Small intestine (tissue), 7 donors: ENCODE results near the gene FOXK1. TPM values are rescaled to one million over a fixed set of nuclear protein-coding genes. Genes with fewer than 3 reads are reported as not detected.
A peak's percentile ranks its signal among the peaks of the same experiment; 100 is the strongest.

ENCODE experiments used
- DNase-seq, 2 donors: peaks; one replicate each; pipeline versions ENCODE4 v3.0.0 to v3.0.0-alpha.2; 2013
- FAIRE-seq: peaks from 2 replicates; lab custom pipeline; 2012; peaks lifted over from hg19 to GRCh38; lab: Jason Lieb, UNC
- H3K27ac ChIP-seq, 3 donors: one replicate each; pipeline ENCODE4 v1.5.1; 2013; ENCODE audit warnings: low read length in 2 of 3, mild to moderate bottlenecking in 2 of 3, control low read depth in 1 of 3, inconsistent platforms in 1 of 3, low read depth in 1 of 3, moderate library complexity in 1 of 3
- H3K27me3 ChIP-seq, 3 donors: one replicate each; pipeline ENCODE4 v1.6.1; 2013; ENCODE audit warnings: low read length in 3 of 3, inconsistent platforms in 1 of 3; ENCODE audit not compliant: control insufficient read depth in 3 of 3, insufficient read depth in 3 of 3
- H3K36me3 ChIP-seq, 3 donors: one replicate each; pipeline ENCODE4 v1.6.1; 2013; ENCODE audit warnings: low read length in 3 of 3, inconsistent platforms in 1 of 3, low read depth in 1 of 3, mild to moderate bottlenecking in 1 of 3, moderate library complexity in 1 of 3; ENCODE audit not compliant: control insufficient read depth in 3 of 3, insufficient read depth in 2 of 3
- H3K4me1 ChIP-seq, 3 donors: one replicate each; pipeline ENCODE4 v1.6.1; 2013; ENCODE audit warnings: low read length in 2 of 3, inconsistent platforms in 1 of 3, low read depth in 1 of 3, mild to moderate bottlenecking in 1 of 3, moderate library complexity in 1 of 3; ENCODE audit not compliant: control insufficient read depth in 3 of 3, insufficient read depth in 2 of 3
- H3K4me3 ChIP-seq, 3 donors: one replicate each; pipeline ENCODE4 v1.5.1; 2013; ENCODE audit warnings: low read length in 3 of 3, control low read depth in 1 of 3, inconsistent platforms in 1 of 3, low read depth in 1 of 3, mild to moderate bottlenecking in 1 of 3, moderate library complexity in 1 of 3
- H3K9me3 ChIP-seq, 2 donors: one replicate each; pipeline ENCODE4 v1.6.1; 2013; ENCODE audit warnings: low read depth in 1 of 2, low read length in 1 of 2; ENCODE audit not compliant: control insufficient read depth in 2 of 2, insufficient read depth in 1 of 2
- WGBS, 3 donors: extraction: QIAGEN DNeasy Blood & Tissue Kit; methylation state at CpG; one replicate each; pipeline ENCODE4 v1.1.7; 2013; 5-methylcytosine and 5-hydroxymethylcytosine counted together
- polyA plus RNA-seq, 4 donors: library from polyadenylated mRNA; stranded (reverse) in 3 of 4; unstranded in 1 of 4; fragments of 200-250 nt in 3 of 4; fragments of 120-200 nt in 1 of 4; gene quantifications; one replicate each; pipeline versions ENCODE4 v1.2.1 to v1.2.3, GENCODE V29; 2013
- donor health status: healthy with polysubstance abuse.
- donor health status: control.
- donor health status: control.
- donor health status: Bipolar disorder and iron deficiency.
- donor health status: healthy.

The FOXK1 gene
- polyA plus RNA-seq, 4 donors: 1.4 to 12.5 (median 6.2) TPM

GRCh38 chr7:4749798-4750197 is 67.7 kb downstream of the FOXK1 start:
- H3K36me3 ChIP-seq: peaks cover 0 to 73% (median 3%) of the 10 kb centered on the region in 3 donors
- no peak for DNase-seq
- no peaks in the 10 kb centered on the region for H3K27me3 ChIP-seq
- 85 to 94% (median 93%) methylated on average over 12 to 15 of the region's 15 CpGs for WGBS, 3 donors
- H3K9me3 ChIP-seq: no peaks in the 10 kb centered on the region
- no peak overlapping the region for H3K27ac ChIP-seq
- H3K4me1 ChIP-seq: peaks cover 0 to 33% (median 4%) of the 10 kb centered on the region in 3 donors
- FAIRE-seq: no peak
- H3K4me3 ChIP-seq: no peak overlapping the region

- DNase-seq: no peak
- Histone ChIP-seq H3K4me1 (peaks cover 0 to 21% (median 4%) of the 10 kb centered on the region in 3 donors), H3K4me3 (no peak overlapping the region), H3K36me3 (peaks cover 4 to 85% (median 5%) of the 10 kb centered on the region in 3 donors), H3K9me3 (no peaks in the 10 kb centered on the region), H3K27ac (no peak overlapping the region), H3K27me3 (no peaks in the 10 kb centered on the region)
- 90 to 95% (median 95%) methylated on average over 20 of the region's 20 CpGs for WGBS, 3 donors
- FAIRE-seq: no peak
Observed at GRCh38 chr7:4751398-4751947, 69.4 kb downstream of the FOXK1 start.

GRCh38 chr7:4753598-4754432 is 71.7 kb downstream of the FOXK1 start:
- peak; percentile 80 to 87 for DNase-seq
- Histone ChIP-seq H3K27ac (no peak overlapping the region), H3K4me1 (no peaks in the 10 kb centered on the region), H3K4me3 (no peak overlapping the region), H3K36me3 (peaks cover 10 to 89% (median 14%) of the 10 kb centered on the region in 3 donors), H3K9me3 (no peaks in the 10 kb centered on the region), H3K27me3 (no peaks in the 10 kb centered on the region)
- FAIRE-seq: no peak
- 52 to 55% (median 53%) methylated on average over 27 to 31 of the region's 31 CpGs for WGBS, 3 donors

- Histone ChIP-seq H3K36me3 (peaks cover 10 to 89% (median 14%) of the 10 kb centered on the region in 3 donors), H3K4me1 (no peaks in the 10 kb centered on the region), H3K4me3 (no peak overlapping the region), H3K9me3 (no peaks in the 10 kb centered on the region), H3K27me3 (no peaks in the 10 kb centered on the region), H3K27ac (no peak overlapping the region)
- 92 to 96% (median 95%) methylated on average over 36 of the region's 36 CpGs for WGBS, 3 donors
- no peak for DNase-seq
- FAIRE-seq: no peak
Observed at GRCh38 chr7:4754433-4755010, 72.4 kb downstream of the FOXK1 start.

- Histone ChIP-seq H3K27me3 (no peaks in the 10 kb centered on the region), H3K4me3 (no peak overlapping the region), H3K9me3 (no peaks in the 10 kb centered on the region), H3K36me3 (peaks cover 10 to 89% (median 14%) of the 10 kb centered on the region in 3 donors), H3K27ac (no peak overlapping the region), H3K4me1 (no peaks in the 10 kb centered on the region)
- no peak for FAIRE-seq
- DNase-seq: no peak
- WGBS, 3 donors: 94 to 97% (median 95%) methylated on average over 24 of the region's 24 CpGs
Observed at GRCh38 chr7:4755045-4755444, 73.0 kb downstream of the FOXK1 start.

GRCh38 chr7:4758111-4758510 is 76.0 kb downstream of the FOXK1 start:
- H3K4me3 ChIP-seq: no peak overlapping the region
- H3K36me3 ChIP-seq: peaks cover 14 to 95% (median 20%) of the 10 kb centered on the region in 3 donors
- no peaks in the 10 kb centered on the region for H3K27me3 ChIP-seq
- DNase-seq (no peak), FAIRE-seq (no peak)
- H3K4me1 ChIP-seq: no peaks in the 10 kb centered on the region
- WGBS, 3 donors: 96 to 97% (median 97%) methylated on average over 19 of the region's 19 CpGs
- no peaks in the 10 kb centered on the region for H3K9me3 ChIP-seq
- H3K27ac ChIP-seq: no peak overlapping the region

- no peak overlapping the region for H3K4me3 ChIP-seq
- H3K27me3 ChIP-seq: no peaks in the 10 kb centered on the region
- H3K27ac ChIP-seq: no peak overlapping the region
- DNase-seq: no peak
- H3K9me3 ChIP-seq: no peaks in the 10 kb centered on the region
- H3K36me3 ChIP-seq: peaks cover 17 to 95% (median 24%) of the 10 kb centered on the region in 3 donors
- no peaks in the 10 kb centered on the region for H3K4me1 ChIP-seq
- FAIRE-seq: no peak
- 96 to 99% (median 96%) methylated on average over 28 to 29 of the region's 29 CpGs for WGBS, 3 donors
Observed at GRCh38 chr7:4758791-4759190, 76.7 kb downstream of the FOXK1 start.

- H3K9me3 ChIP-seq: no peaks in the 10 kb centered on the region
- H3K4me1 ChIP-seq: no peaks in the 10 kb centered on the region
- H3K27ac ChIP-seq: no peak overlapping the region
- peaks cover 17 to 95% (median 24%) of the 10 kb centered on the region in 3 donors for H3K36me3 ChIP-seq
- H3K27me3 ChIP-seq: no peaks in the 10 kb centered on the region
- WGBS, 3 donors: 95 to 98% (median 97%) methylated on average over 35 to 40 of the region's 40 CpGs
- no peak overlapping the region for H3K4me3 ChIP-seq
- no peak for DNase-seq
- no peak for FAIRE-seq
Observed at GRCh38 chr7:4759211-4759610, 77.1 kb downstream of the FOXK1 start.
